Stimulated activated naive CD8-positive, alpha-beta T cell treated with anti-CD3 and anti-CD28 coated beads, Interleukin-15, Interleukin-2, amounts not matched to agents 100 ng/mL and 50 ng/mL, for 24 hours (primary cell): ENCODE data around the gene ALS2.

ENCODE experiments used
- H3K27ac Mint-ChIP-seq: one replicate; pipeline ENCODE4 v1.8.0; 2021; ENCODE audit warnings: mild to moderate bottlenecking, mixed read lengths
- H3K27me3 Mint-ChIP-seq: one replicate; pipeline ENCODE4 v1.8.0; 2021; ENCODE audit warnings: mixed read lengths
- H3K36me3 Mint-ChIP-seq: one replicate; pipeline ENCODE4 v1.8.0; 2021; ENCODE audit warnings: low read depth, mixed read lengths
- H3K4me1 Mint-ChIP-seq: one replicate; pipeline ENCODE4 v1.8.0; 2021; ENCODE audit warnings: low read depth, mixed read lengths
- H3K4me3 Mint-ChIP-seq: one replicate; pipeline ENCODE4 v1.8.0; 2021; ENCODE audit warnings: mild to moderate bottlenecking, mixed read lengths
- H3K9me3 Mint-ChIP-seq: one replicate; pipeline ENCODE4 v1.8.0; 2021; ENCODE audit warnings: mixed read lengths

The ALS2 gene

DNA sequence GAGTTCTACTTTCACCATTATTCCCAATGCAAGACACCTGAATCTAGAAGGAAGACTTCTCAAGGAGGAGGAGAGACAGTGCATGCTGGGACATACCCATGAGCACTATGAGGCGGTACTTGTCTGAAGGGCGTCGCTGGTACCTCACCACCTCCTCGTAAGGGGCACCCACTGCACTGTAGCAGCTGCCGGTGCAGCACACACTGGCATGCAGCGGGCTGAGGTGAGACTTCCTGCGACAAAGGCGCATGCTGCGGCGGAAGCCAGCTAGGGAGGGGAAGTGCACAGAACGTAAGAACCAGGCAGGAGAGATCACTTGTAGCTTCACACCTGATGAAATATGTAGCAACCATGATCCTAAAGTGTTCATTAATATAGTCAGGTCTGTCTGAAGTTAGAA lies 124.6 kb downstream of the ALS2 start:
- peaks cover 18% of the 10 kb centered on the region for H3K27me3 Mint-ChIP-seq
- no peaks in the 10 kb centered on the region for H3K4me1 Mint-ChIP-seq
- no peaks in the 10 kb centered on the region for H3K9me3 Mint-ChIP-seq
- H3K36me3 Mint-ChIP-seq: no peaks in the 10 kb centered on the region
- H3K27ac Mint-ChIP-seq: no peak overlapping the region
- H3K4me3 Mint-ChIP-seq: no peak overlapping the region

DNA sequence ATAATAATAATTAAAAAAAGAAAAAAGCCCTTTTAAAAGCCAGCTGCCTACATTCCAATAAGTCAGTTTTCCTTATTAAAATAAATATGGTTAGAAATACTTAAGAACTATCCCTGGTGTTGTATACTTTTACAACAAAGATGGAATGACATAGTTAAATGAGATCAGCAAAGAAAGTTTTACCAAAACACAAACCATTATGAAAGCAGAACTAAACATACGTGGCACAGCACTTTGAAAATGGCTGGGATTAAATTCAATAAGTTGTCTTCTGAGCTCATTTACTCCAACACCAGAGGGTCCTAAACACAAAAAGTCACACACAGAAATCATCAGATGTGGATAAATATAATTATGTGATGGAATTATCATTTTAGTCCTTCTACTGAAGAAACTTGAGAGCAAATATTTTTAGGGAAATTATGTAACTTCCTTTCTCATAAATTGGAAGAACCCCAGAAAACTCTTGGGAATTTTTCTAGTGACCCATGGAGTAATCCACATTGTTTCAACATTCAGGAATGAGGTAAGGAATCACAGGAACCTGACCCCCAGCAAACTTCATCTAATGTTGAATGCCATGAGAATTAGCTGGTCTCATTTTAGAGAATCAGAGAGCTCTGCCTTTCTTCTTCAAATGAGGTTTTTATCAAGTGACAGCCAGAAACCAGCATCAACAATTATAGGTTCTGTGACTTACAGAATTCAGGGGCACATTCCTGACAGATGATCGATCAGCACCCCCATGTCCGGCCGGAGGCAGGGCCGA lies 125.9 kb downstream of the ALS2 start:
- Mint-ChIP-seq H3K27ac (no peak overlapping the region), H3K36me3 (no peaks in the 10 kb centered on the region), H3K4me3 (no peak overlapping the region), H3K4me1 (no peaks in the 10 kb centered on the region), H3K27me3 (peaks cover 18% of the 10 kb centered on the region), H3K9me3 (no peaks in the 10 kb centered on the region)

DNA sequence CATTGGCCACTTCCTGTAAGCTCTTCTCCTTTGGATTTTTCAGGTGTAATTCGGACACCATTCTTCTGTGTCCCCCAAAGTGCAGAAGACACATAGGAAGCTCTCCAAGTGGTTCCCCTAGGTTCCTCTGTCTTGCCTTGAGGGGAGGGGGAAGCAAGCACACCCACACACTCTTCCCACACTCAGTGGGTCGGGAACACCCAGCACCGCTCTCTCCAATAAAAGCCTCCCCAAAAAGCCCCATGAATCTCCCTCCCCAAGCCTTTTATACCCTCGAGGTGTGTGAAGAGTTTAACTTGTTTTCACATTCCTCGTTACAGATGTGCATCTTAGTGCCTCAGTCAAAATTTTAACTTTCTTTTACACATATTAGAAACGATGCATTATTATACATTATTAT lies 127.5 kb downstream of the ALS2 start:
- H3K4me3 Mint-ChIP-seq: no peak overlapping the region
- no peaks in the 10 kb centered on the region for H3K36me3 Mint-ChIP-seq
- H3K27me3 Mint-ChIP-seq: peaks cover 18% of the 10 kb centered on the region
- no peaks in the 10 kb centered on the region for H3K9me3 Mint-ChIP-seq
- no peak overlapping the region for H3K27ac Mint-ChIP-seq
- no peaks in the 10 kb centered on the region for H3K4me1 Mint-ChIP-seq
